Erythroblast (primary cell): ENCODE measurements around the gene ADAMTSL2.

Experiments
- GATA1 ChIP-seq: IDR thresholded peaks from 2 replicates; pipeline ENCODE4 v1.6.1; 2011; ENCODE audit warnings: low read depth, mild to moderate bottlenecking, control low read depth, low read length, moderate library complexity
- POLR2A ChIP-seq: IDR thresholded peaks from 2 replicates; pipeline ENCODE4 v1.6.1; 2011; ENCODE audit warnings: mild to moderate bottlenecking, low read length

- TF ChIP-seq POLR2A (no peak), GATA1 (no peak)
Measured at GRCh38 chr9:133579601-133580418, 45.3 kb downstream of the ADAMTSL2 start.
